Esophagus mucosa (tissue), 1 donor: ENCODE data around the gene B3GALNT1. TPM values are rescaled to one million over a fixed set of nuclear protein-coding genes. Genes with fewer than 3 reads are reported as not detected.

Experiments used
- total RNA-seq: library from RNA; stranded (reverse); gene quantifications from one replicate; pipeline ENCODE4 v1.2.4, GENCODE V29; 2023
- donor health status: DM: yes; HTN: yes; CAD: no.

Gene B3GALNT1
- total RNA-seq, 1 donor from 2014 or later = 5.2 TPM

Other genes starting within 250 kb of the B3GALNT1 start
- 35.3 TPM for gene NMD3, start 116.0 kb upstream of the B3GALNT1 start, total RNA-seq